ENCODE data around the gene ALDOC.

The ALDOC gene

GRCh38 chr17:28567604-28568003, 9.1 kb downstream of the ALDOC start:
- H3K4me1 ChIP-seq (ENCODE audit: insufficient read depth, low read length, poor library complexity, severe bottlenecking) = peaks cover 50% of the 10 kb centered on the region
- peaks cover 10% of the 10 kb centered on the region; the same call in 1 of the 2 replicates for H3K36me3 ChIP-seq (ENCODE audit: insufficient read depth, low read length)
- H3K27me3 ChIP-seq (ENCODE audit: insufficient read depth, low read length, poor library complexity, severe bottlenecking) = no peaks in the 10 kb centered on the region
- H3K79me2 ChIP-seq (ENCODE audit: insufficient read depth, low read length) = peaks cover 68% of the 10 kb centered on the region
- no peak overlapping the region for H3K9ac ChIP-seq (ENCODE audit: low read depth, low read length, poor library complexity, severe bottlenecking)
- H3F3A ChIP-seq (ENCODE audit: low read depth) = no peaks in the 10 kb centered on the region
- H2AFZ ChIP-seq (ENCODE audit: low read length) = no peak overlapping the region
- TF ChIP-seq EZH2phosphoT487 (IDR thresholded peaks at IDR 0.05; ENCODE audit: borderline replicate concordance) = no peak
- no peak for TF ChIP-seq CTCF (conservative IDR thresholded peaks at IDR 0.05; ENCODE audit: low read length)
- peak overlapping the region; percentile 85 for H3K4me2 ChIP-seq (ENCODE audit: low read depth, low read length, poor library complexity, severe bottlenecking)
- H3K9me2 ChIP-seq (replicated peaks; ENCODE audit: low read depth, low read length) = no peaks in the 10 kb centered on the region
- H4K20me1 ChIP-seq (ENCODE audit: insufficient read depth, low read length, poor library complexity, severe bottlenecking) = peaks cover 19% of the 10 kb centered on the region
- no peaks in the 10 kb centered on the region for H3K9me3 ChIP-seq (ENCODE audit: insufficient read depth, low read depth, low read length)
- H3K4me3 ChIP-seq (ENCODE audit: low read length, poor library complexity, severe bottlenecking) = peak overlapping the region; percentile 21

GRCh38 chr17:28563475-28563874, 13.2 kb downstream of the ALDOC start:
- Histone ChIP-seq H3K4me2 (ENCODE audit: low read depth, low read length, poor library complexity, severe bottlenecking) (no peak overlapping the region), H4K20me1 (ENCODE audit: insufficient read depth, low read length, poor library complexity, severe bottlenecking) (peaks cover 7% of the 10 kb centered on the region), H3K4me3 (ENCODE audit: low read length, poor library complexity, severe bottlenecking) (no peak overlapping the region), H3F3A (ENCODE audit: low read depth) (no peaks in the 10 kb centered on the region), H3K9ac (ENCODE audit: low read depth, low read length, poor library complexity, severe bottlenecking) (no peak overlapping the region), H3K9me3 (ENCODE audit: insufficient read depth, low read depth, low read length) (no peaks in the 10 kb centered on the region), H3K27me3 (ENCODE audit: insufficient read depth, low read length, poor library complexity, severe bottlenecking) (no peaks in the 10 kb centered on the region), H3K36me3 (ENCODE audit: insufficient read depth, low read length) (peaks cover 37% of the 10 kb centered on the region; the same call in 1 of the 2 replicates), H3K79me2 (ENCODE audit: insufficient read depth, low read length) (peaks cover 41% of the 10 kb centered on the region), H3K9me2 (replicated peaks; ENCODE audit: low read depth, low read length) (no peaks in the 10 kb centered on the region), H3K4me1 (ENCODE audit: insufficient read depth, low read length, poor library complexity, severe bottlenecking) (peaks cover 23% of the 10 kb centered on the region), H2AFZ (ENCODE audit: low read length) (no peak overlapping the region)
- no peak for TF ChIP-seq EZH2phosphoT487 (IDR thresholded peaks at IDR 0.05; ENCODE audit: borderline replicate concordance)
- TF ChIP-seq CTCF (conservative IDR thresholded peaks at IDR 0.05; ENCODE audit: low read length) = no peak

- Histone ChIP-seq H3K4me2 (ENCODE audit: low read depth, low read length, poor library complexity, severe bottlenecking) (no peak overlapping the region), H3K4me3 (ENCODE audit: low read length, poor library complexity, severe bottlenecking) (no peak overlapping the region), H3K36me3 (ENCODE audit: insufficient read depth, low read length) (peaks cover 63% of the 10 kb centered on the region; the same call in 1 of the 2 replicates), H3K4me1 (ENCODE audit: insufficient read depth, low read length, poor library complexity, severe bottlenecking) (peaks cover 25% of the 10 kb centered on the region), H3K79me2 (ENCODE audit: insufficient read depth, low read length) (peaks cover 11% of the 10 kb centered on the region; the same call in 1 of the 2 replicates), H3K9me2 (replicated peaks; ENCODE audit: low read depth, low read length) (no peaks in the 10 kb centered on the region), H3K27me3 (ENCODE audit: insufficient read depth, low read length, poor library complexity, severe bottlenecking) (no peaks in the 10 kb centered on the region), H3F3A (ENCODE audit: low read depth) (no peaks in the 10 kb centered on the region), H4K20me1 (ENCODE audit: insufficient read depth, low read length, poor library complexity, severe bottlenecking) (peaks cover 11% of the 10 kb centered on the region), H2AFZ (ENCODE audit: low read length) (no peak overlapping the region), H3K9me3 (ENCODE audit: insufficient read depth, low read depth, low read length) (no peaks in the 10 kb centered on the region), H3K9ac (ENCODE audit: low read depth, low read length, poor library complexity, severe bottlenecking) (no peak overlapping the region)
- TF ChIP-seq CTCF (conservative IDR thresholded peaks at IDR 0.05; ENCODE audit: low read length) (no peak), EZH2phosphoT487 (IDR thresholded peaks at IDR 0.05; ENCODE audit: borderline replicate concordance) (no peak)
These were observed 21.7 kb downstream of the ALDOC start for GRCh38 chr17:28555022-28555421.

All from Loucy (cell line).